ENCODE results near the gene TMEM252. TPM values are rescaled to one million over a fixed set of nuclear protein-coding genes. Genes with fewer than 3 reads are reported as not detected.

TMEM252 gene
- total RNA-seq, 3 donors from 2014 or later (not counting 1 experiment from before 2014, with no cell fraction given): not detected

DNA sequence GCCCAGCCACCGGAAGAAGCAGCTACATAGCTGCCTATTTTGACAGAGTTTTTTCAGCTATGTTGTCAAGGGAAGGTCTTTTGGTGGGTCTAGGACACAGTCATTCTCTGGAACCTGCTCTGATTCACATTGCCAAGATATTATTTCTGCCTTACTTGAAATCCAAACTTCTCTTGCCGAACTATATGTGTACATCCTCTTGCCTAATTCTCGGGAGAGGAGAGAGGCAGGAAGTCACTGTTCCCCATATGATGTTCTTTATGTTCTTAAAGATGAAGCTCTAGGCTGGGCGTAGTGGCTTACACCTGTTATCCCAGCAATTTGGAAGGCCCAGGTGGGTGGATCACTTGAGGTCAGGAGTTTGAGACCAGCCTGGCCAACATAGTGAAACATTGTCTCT lies 8.6 kb downstream of the TMEM252 start:
- intact Hi-C loops (cut with micrococcal nuclease): no loop called here
- TF ChIP-seq, protein P1, sequence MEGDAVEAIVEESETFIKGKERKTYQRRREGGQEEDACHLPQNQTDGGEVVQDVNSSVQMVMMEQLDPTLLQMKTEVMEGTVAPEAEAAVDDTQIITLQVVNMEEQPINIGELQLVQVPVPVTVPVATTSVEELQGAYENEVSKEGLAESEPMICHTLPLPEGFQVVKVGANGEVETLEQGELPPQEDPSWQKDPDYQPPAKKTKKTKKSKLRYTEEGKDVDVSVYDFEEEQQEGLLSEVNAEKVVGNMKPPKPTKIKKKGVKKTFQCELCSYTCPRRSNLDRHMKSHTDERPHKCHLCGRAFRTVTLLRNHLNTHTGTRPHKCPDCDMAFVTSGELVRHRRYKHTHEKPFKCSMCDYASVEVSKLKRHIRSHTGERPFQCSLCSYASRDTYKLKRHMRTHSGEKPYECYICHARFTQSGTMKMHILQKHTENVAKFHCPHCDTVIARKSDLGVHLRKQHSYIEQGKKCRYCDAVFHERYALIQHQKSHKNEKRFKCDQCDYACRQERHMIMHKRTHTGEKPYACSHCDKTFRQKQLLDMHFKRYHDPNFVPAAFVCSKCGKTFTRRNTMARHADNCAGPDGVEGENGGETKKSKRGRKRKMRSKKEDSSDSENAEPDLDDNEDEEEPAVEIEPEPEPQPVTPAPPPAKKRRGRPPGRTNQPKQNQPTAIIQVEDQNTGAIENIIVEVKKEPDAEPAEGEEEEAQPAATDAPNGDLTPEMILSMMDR (IDR thresholded peaks at IDR 0.05): no peak
- Histone ChIP-seq H3K4me1 (ENCODE audit: control insufficient read depth, insufficient read depth, low read length) (no peaks in the 10 kb centered on the region), H3K4me3 (ENCODE audit: low read length) (no peak overlapping the region), H3K36me3 (ENCODE audit: control insufficient read depth, insufficient read depth, low read length) (no peaks in the 10 kb centered on the region), H3K27me3 (ENCODE audit: control insufficient read depth, insufficient read depth, low read length) (no peaks in the 10 kb centered on the region), H3K27ac (ENCODE audit: low read length) (no peak overlapping the region), H3K9me3 (ENCODE audit: control insufficient read depth, insufficient read depth, low read length) (no peaks in the 10 kb centered on the region)
- 88% methylated on average over 4 of the region's 4 CpGs for WGBS (ENCODE audit: insufficient coverage)
- Mint-ChIP-seq H3K4me3 (no peak overlapping the region), H3K27ac (no peak overlapping the region), H3K36me3 (no peaks in the 10 kb centered on the region), H3K4me1 (no peaks in the 10 kb centered on the region), H3K27me3 (ENCODE audit: low read depth in 2 of 2) (no peaks in the 10 kb centered on the region), H3K9me3 (no peaks in the 10 kb centered on the region)
- DNase-seq (no peak), ATAC-seq (no peak)

DNA sequence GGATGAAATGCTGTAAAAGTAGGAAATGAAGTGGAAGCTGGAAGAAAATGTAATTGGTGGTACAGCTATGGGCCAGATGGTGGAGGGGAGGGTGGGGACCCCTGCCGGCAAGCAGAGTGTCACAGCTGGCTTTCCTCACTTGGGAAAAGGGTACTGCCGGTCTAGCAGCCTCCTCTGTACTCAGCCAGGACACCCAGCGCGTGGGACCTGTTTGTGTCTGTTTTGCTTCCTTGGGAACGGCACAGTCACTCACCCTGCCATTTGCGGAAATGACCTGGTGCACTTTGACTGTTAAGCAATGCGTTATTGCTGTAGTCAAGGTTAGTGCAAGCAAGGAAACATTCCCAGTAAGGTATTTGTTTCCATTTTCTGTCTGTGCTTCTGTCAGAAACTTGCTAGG lies 10.1 kb downstream of the TMEM252 start:
- Mint-ChIP-seq H3K27ac (no peak overlapping the region), H3K9me3 (no peaks in the 10 kb centered on the region), H3K36me3 (no peaks in the 10 kb centered on the region), H3K4me3 (no peak overlapping the region), H3K4me1 (no peaks in the 10 kb centered on the region), H3K27me3 (ENCODE audit: low read depth in 2 of 2) (no peaks in the 10 kb centered on the region)
- H3K9me3 ChIP-seq (ENCODE audit: control insufficient read depth, insufficient read depth, low read length): no peaks in the 10 kb centered on the region
- intact Hi-C loops (cut with micrococcal nuclease): no loop called here
- DNase-seq: no peak
- H3K36me3 ChIP-seq (ENCODE audit: control insufficient read depth, insufficient read depth, low read length): no peaks in the 10 kb centered on the region
- no peaks in the 10 kb centered on the region for H3K4me1 ChIP-seq (ENCODE audit: control insufficient read depth, insufficient read depth, low read length)
- no peak for ATAC-seq
- no peaks in the 10 kb centered on the region for H3K27me3 ChIP-seq (ENCODE audit: control insufficient read depth, insufficient read depth, low read length)
- no peak overlapping the region for H3K4me3 ChIP-seq (ENCODE audit: low read length)
- H3K27ac ChIP-seq (ENCODE audit: low read length): no peak overlapping the region
- TF ChIP-seq, protein P1 (IDR thresholded peaks at IDR 0.05): no peak
- whole genome bisulfite sequencing (ENCODE audit: insufficient coverage): 89% methylated on average over 7 of the region's 7 CpGs

DNA sequence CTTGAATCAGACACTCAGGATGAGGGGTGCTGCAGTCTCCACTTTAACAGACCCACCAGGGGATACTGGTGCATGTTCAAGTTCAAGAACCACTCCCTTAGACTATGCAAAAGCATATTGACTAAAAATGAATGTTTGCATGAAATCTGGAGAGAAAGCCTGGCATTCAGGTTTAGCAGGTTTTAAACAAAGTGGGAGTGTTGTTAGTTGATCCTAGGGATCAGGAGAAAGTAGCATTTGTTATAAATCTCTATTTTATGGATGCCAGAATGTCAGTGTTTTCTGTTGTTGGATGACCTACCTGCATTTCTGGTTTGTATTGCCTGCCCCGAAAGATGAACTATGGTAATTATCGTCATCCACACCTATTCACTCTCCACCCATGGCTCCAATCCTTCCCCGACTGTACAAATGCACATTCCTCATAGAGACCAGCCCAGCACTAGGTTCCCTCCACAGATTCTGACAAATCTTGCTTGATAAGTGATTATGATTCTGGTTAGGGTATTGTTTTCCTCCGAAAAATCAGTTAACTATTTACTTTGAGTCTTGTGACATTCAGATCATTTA lies 17.2 kb downstream of the TMEM252 start:
- intact Hi-C loops (cut with micrococcal nuclease): no loop called here
- no peak overlapping the region for H3K27ac ChIP-seq (ENCODE audit: low read length)
- H3K4me1 ChIP-seq (ENCODE audit: control insufficient read depth, insufficient read depth, low read length): no peaks in the 10 kb centered on the region
- Mint-ChIP-seq H3K27me3 (ENCODE audit: low read depth in 2 of 2) (peaks cover 10 to 16% of the 10 kb centered on the region in 2 donors), H3K9me3 (no peaks in the 10 kb centered on the region), H3K4me3 (no peak overlapping the region), H3K4me1 (no peaks in the 10 kb centered on the region), H3K36me3 (peaks cover 2% of the 10 kb centered on the region), H3K27ac (no peak overlapping the region)
- ATAC-seq: no peak
- TF ChIP-seq, protein P1 (IDR thresholded peaks at IDR 0.05): no peak
- no peaks in the 10 kb centered on the region for H3K36me3 ChIP-seq (ENCODE audit: control insufficient read depth, insufficient read depth, low read length)
- H3K27me3 ChIP-seq (ENCODE audit: control insufficient read depth, insufficient read depth, low read length): no peaks in the 10 kb centered on the region
- 93% methylated on average over 3 of the region's 4 CpGs for WGBS (ENCODE audit: insufficient coverage)
- no peaks in the 10 kb centered on the region for H3K9me3 ChIP-seq (ENCODE audit: control insufficient read depth, insufficient read depth, low read length)
- DNase-seq: no peak
- no peak overlapping the region for H3K4me3 ChIP-seq (ENCODE audit: low read length)

DNA sequence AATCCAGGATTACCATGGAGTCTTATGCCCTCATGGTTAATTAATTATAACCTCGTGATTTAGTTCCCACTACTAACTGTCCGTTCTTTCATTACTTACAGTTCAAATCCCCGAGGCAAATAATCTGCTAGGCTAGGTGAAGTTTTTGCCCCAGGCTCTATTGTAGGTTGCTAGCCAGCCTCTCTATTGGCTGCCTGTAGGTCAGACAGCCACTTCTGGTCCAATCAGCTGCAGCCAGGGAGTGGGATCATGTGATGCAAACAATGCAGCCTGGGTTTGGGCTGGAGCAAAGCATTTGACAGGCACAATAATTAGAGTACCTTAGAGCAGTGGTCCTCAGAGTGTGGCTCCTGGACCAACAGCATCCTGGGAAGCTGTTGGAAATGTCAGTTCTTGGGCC lies 17.7 kb downstream of the TMEM252 start:
- no peak overlapping the region for H3K27ac ChIP-seq (ENCODE audit: low read length)
- H3K27me3 ChIP-seq (ENCODE audit: control insufficient read depth, insufficient read depth, low read length): no peaks in the 10 kb centered on the region
- DNase-seq: no peak
- Mint-ChIP-seq H3K4me3 (no peak overlapping the region), H3K9me3 (no peaks in the 10 kb centered on the region), H3K36me3 (peaks cover 7% of the 10 kb centered on the region), H3K27me3 (ENCODE audit: low read depth in 2 of 2) (peaks cover 10 to 21% of the 10 kb centered on the region in 2 donors), H3K27ac (no peak overlapping the region), H3K4me1 (no peaks in the 10 kb centered on the region)
- ATAC-seq: no peak
- no peaks in the 10 kb centered on the region for H3K36me3 ChIP-seq (ENCODE audit: control insufficient read depth, insufficient read depth, low read length)
- TF ChIP-seq, protein P1 (IDR thresholded peaks at IDR 0.05): no peak
- WGBS (ENCODE audit: insufficient coverage): 85% methylated on average over 3 of the region's 3 CpGs
- no peak overlapping the region for H3K4me3 ChIP-seq (ENCODE audit: low read length)
- H3K9me3 ChIP-seq (ENCODE audit: control insufficient read depth, insufficient read depth, low read length): no peaks in the 10 kb centered on the region
- intact Hi-C loops (cut with micrococcal nuclease): no loop called here
- no peaks in the 10 kb centered on the region for H3K4me1 ChIP-seq (ENCODE audit: control insufficient read depth, insufficient read depth, low read length)
